Amniotic stem cell (primary cell): Measurements from ENCODE around the gene YWHAH.

Source experiments
- DNase-seq: peaks from one replicate; lab custom pipeline; 2025; lab: John Stamatoyannopoulos, UW

YWHAH gene

GRCh38 chr22:31923136-31923535 lies 21.2 kb upstream of the YWHAH start:
- no peak for DNase-seq

GRCh38 chr22:31923747-31924146 lies 20.6 kb upstream of the YWHAH start:
- DNase-seq: no peak

- DNase-seq: no peak
Measured at GRCh38 chr22:31925056-31925455, 19.3 kb upstream of the YWHAH start.

- no peak for DNase-seq
Measured at GRCh38 chr22:31926024-31926423, 18.3 kb upstream of the YWHAH start.

- DNase-seq: no peak
Measured at GRCh38 chr22:31926969-31927368, 17.4 kb upstream of the YWHAH start.

DNA sequence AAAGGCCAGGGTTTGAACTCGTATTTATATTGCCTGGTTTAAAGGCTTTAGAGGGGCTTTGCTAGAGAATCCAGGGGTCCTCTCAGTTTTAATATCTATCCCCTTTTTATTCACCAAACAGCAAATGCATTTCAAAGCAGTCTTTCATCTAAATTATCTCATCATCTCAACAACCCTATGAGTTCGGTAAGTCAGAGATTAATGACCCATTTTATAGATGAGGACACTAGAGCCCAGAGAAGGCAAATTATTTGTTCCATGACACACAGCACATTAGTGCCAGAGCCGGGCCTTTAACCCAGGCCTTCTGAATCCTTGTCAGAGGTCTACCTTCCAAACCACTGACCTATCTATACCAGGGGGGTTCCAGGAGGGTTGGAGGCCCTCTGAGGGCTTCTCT lies 16.8 kb upstream of the YWHAH start:
- no peak for DNase-seq

DNA sequence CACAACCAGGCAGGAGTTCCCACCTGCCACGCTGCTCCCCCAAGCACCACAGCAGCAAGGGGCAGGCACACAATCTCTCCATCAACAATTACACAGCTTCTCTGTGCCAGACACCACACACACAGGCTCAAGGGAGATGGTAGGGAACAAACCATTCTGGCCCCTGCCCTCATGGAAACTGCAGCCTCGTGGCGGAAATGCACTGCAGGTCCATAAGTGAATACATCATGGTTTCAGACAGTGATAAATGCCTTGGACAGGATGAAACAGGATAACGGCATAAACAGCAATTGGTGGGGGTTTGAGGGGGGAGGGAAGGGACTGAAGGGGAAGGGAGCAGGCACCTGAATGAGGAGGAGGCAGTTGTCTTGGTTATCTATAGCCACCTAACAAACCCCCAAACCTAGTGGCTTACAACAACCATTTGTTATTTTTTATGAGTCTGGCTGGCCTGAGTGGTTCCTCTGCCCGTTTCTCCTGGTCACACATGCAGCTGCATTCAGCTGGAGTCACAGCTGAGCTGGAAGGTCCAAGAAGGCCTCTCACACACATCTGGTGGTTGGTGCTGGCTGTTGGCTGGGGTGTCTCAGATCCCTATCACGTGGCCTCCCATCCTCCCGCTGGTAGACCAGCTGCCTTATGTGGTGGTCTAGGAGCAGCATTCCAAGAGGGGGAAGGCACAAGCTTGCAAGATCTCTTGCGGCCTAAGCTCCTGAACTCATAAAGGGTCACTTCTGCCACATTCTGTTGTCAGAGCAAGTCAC lies 15.0 kb upstream of the YWHAH start:
- no peak for DNase-seq

- DNase-seq: no peak
Measured at GRCh38 chr22:31932863-31933262, 11.5 kb upstream of the YWHAH start.

- no peak for DNase-seq
Measured at GRCh38 chr22:31933406-31933805, 10.9 kb upstream of the YWHAH start.

DNA sequence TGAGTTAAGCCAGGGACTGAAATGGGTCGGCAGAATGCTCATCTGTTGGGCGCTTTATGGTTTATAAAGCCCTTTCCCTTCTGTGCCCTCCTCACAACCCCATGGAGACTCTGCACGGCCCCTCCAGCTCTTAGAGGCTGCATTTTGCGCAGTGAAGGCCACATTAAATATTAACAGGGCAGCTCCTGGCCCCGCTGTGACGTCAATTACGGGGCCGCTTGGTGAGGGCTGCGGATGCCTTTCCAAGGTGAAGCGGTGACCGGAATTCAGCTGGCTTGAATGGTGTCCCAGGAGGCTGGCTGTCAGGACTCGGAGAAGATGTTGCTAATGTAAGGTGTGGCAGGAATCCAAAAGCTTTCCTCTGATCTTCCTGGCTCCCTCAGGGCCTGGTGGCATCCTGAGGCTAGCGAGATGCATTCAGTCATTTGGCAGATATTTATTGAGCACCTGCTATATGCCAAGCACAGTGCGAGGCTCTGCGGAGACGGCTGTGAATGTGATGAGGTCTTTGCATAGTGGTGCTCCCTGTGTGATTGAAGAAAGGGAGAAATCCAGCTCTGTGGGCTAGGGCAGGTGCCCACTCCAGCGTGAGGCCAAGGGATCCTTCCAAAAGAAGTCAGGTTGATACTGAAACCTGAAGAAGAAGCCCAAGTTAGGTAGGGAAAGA lies 10.4 kb upstream of the YWHAH start:
- no peak for DNase-seq

- DNase-seq: no peak
Measured at GRCh38 chr22:31935961-31936635, 8.2 kb upstream of the YWHAH start.

- no peak for DNase-seq
Measured at GRCh38 chr22:31937341-31937740, 7.0 kb upstream of the YWHAH start.

GRCh38 chr22:31938296-31938695 lies 6.0 kb upstream of the YWHAH start:
- DNase-seq: no peak

- DNase-seq: no peak
Measured at GRCh38 chr22:31940506-31940905, 3.8 kb upstream of the YWHAH start.

- no peak for DNase-seq
Measured at GRCh38 chr22:31942091-31942490, 2.2 kb upstream of the YWHAH start.

DNA sequence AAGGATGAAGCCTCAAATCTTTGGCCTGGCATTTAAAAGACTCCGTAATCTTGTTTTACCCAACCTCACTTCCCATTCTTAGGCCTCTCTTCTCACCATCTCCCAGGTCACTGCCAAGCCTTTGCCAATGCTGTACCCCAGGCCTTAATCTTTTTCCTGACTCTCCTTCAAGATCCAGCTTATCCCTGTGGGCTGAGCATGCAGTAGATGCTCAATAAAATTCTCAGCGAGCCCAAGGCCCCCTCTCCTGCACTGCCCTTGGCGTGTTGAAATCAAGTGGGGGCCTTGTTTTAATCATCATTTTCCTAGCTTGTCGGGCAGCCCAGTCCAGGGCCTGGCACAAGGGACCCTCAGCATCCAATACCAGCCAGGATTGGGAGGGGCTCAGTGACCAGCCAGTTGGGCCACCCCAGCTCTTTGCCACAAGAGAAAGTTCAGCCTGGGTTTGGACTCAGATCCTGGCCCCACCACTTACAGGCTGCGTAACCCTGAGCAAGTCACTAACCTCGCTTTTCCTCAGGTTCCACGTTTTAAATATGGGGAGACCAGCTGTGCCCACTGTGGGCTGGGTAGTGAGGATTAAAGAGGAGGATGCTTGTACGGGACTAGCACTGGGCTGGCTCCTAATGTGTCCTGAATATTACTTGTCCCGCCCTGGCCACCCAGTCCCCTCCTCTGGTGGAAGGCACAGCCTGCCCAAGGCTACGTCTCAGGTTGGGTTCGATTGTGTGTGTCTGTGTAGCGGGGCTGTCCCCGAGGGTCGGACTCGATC lies 943 bp upstream of the YWHAH start:
- no peak for DNase-seq

DNA sequence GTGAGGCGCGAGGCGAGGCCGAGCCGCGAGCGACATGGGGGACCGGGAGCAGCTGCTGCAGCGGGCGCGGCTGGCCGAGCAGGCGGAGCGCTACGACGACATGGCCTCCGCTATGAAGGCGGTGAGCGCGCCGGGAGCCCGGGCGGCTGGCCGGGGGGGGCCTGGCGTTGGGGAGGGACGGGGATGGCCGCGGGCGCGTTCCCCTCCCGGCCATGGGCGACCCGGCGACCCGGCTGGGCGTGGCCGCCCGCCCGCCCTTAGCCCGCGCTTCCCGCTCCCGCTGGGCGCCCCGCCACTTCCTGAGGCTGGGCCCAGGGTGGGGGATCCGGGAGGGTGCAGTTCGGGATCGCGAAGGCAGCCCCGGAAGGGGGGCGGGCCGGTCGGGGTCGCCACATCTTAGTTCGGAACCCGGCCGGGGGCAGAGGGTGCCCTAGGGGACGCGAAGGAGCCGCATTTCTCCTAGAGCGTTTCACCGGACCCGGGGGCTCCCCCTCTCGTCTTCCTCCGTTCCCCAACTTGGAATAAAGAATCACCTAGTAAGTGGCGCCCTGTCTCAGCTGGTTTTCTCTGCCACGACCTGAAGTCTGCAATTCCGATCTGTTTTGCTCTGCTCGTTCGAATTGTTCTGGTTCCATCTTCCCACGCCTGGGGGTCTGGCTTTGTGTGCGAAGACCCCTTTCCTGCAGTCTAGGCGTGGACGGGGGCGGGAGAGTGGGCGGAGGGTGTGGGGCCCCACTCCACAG lies 536 bp downstream of the YWHAH start:
- DNase-seq: no peak

DNA sequence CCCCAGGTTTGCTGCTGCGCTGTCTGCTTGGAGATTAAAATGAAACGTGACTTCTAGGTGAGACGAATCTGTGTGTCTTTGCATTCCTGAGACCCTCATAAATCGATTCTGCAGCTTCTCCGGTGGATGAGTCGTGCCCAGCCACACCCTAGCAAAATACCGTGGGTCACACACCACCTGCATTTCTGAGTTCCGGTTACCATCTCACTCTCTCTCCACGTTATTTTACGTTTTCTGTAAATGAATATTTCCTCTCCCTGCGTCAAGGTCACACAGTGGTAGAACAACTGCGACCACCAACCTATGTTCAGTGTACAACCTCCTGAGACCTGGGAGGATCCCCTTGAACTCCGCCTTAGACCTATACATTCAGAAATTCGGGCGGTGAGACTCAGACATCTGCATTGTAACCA lies 1.1 kb downstream of the YWHAH start:
- DNase-seq: no peak

- no peak for DNase-seq
Measured at GRCh38 chr22:31945971-31946680, 1.8 kb downstream of the YWHAH start.

GRCh38 chr22:31947296-31947695 lies 3.0 kb downstream of the YWHAH start:
- DNase-seq: no peak

DNA sequence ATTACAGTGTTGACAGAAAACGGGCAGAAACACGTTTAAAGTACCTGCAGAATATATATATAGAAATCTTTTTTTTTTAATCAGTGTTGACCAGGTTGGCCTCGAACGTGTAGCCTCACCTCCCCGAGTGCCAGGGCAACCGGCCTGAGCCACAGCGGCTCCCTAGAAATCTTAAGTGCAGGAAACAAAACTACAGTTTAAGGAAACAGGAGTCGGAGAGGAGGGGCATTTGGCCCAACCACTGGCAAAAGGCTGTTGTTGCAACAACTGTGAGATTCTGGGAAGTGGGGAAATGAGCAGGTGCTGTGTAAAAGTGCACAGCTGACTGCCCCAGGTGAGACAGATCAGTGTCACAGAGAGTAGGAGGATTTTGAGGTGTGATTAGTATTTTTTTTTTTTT lies 3.7 kb downstream of the YWHAH start:
- no peak for DNase-seq
